MM.1S (cell line): ENCODE data around the gene TRIM14.

Experiments used
- DNase-seq: peaks from one replicate; pipeline ENCODE4 v3.0.0-alpha.2; 2015
- H2AFZ ChIP-seq: fragments of 300-600 bp; sonication (generic); 2 replicates; pipeline ENCODE4 v1.6.0; 2016; ENCODE audit warnings: antibody characterized with exemption, low read length
- H3F3A ChIP-seq: fragments of 300-600 bp; sonication (generic); 2 replicates; pipeline ENCODE4 v1.6.1; 2016; ENCODE audit warnings: mild to moderate bottlenecking, antibody characterized with exemption, low read length, moderate library complexity, mixed read lengths; ENCODE audit not compliant: insufficient read depth
- H3K27ac ChIP-seq: fragments of 300-600 bp; sonication (generic); 2 replicates; pipeline ENCODE4 v1.5.1; 2016; ENCODE audit warnings: mild to moderate bottlenecking, low read length
- H3K27me3 ChIP-seq: fragments of 300-600 bp; sonication (generic); replicated peaks from 2 replicates; pipeline ENCODE4 v1.6.0; 2016; ENCODE audit warnings: low read length; ENCODE audit not compliant: insufficient read depth
- H3K36me3 ChIP-seq: fragments of 300-600 bp; sonication (generic); replicated peaks from 2 replicates; pipeline ENCODE4 v1.6.1; 2016; ENCODE audit warnings: mild to moderate bottlenecking, low read length, mixed read lengths; ENCODE audit not compliant: insufficient read depth
- H3K4me1 ChIP-seq: fragments of 300-600 bp; sonication (generic); 2 replicates; pipeline ENCODE4 v1.6.1; 2016; ENCODE audit warnings: low read length, mixed read lengths
- H3K4me2 ChIP-seq: fragments of 300-600 bp; sonication (generic); 2 replicates; pipeline ENCODE4 v1.6.0; 2016; ENCODE audit warnings: low read depth, low read length
- H3K4me3 ChIP-seq: fragments of 300-600 bp; sonication (generic); 2 replicates; pipeline ENCODE4 v1.5.1; 2016; ENCODE audit warnings: low read length, mixed read lengths
- H3K79me2 ChIP-seq: fragments of 300-600 bp; sonication (generic); 2 replicates; pipeline ENCODE4 v1.6.1; 2016; ENCODE audit warnings: mixed run types, low read length, mixed read lengths
- H3K9ac ChIP-seq: fragments of 300-600 bp; sonication (generic); 2 replicates; pipeline ENCODE4 v1.6.1; 2016; ENCODE audit warnings: low read length, mixed read lengths
- H3K9me2 ChIP-seq: fragments of 300-600 bp; sonication (generic); replicated peaks from 2 replicates; pipeline ENCODE4 v1.6.1; 2016; ENCODE audit warnings: mild to moderate bottlenecking, low read length, mixed read lengths; ENCODE audit not compliant: insufficient read depth
- H3K9me3 ChIP-seq: fragments of 300-600 bp; sonication (generic); replicated peaks from 2 replicates; pipeline ENCODE4 v1.6.1; 2016; ENCODE audit warnings: mild to moderate bottlenecking, low read length, mixed read lengths; ENCODE audit not compliant: insufficient read depth
- H4K20me1 ChIP-seq: fragments of 300-600 bp; sonication (generic); 2 replicates; pipeline ENCODE4 v1.6.1; 2016; ENCODE audit warnings: mild to moderate bottlenecking, low read length, moderate library complexity, mixed read lengths; ENCODE audit not compliant: insufficient read depth
- CTCF ChIP-seq: fragments of 300-600 bp; sonication (generic); IDR thresholded peaks from 2 replicates; pipeline ENCODE4 v1.5.1; 2016; ENCODE audit warnings: antibody characterized with exemption, low read length, mixed read lengths
- EZH2 ChIP-seq: fragments of 300-600 bp; sonication (generic); optimal IDR thresholded peaks from 2 replicates; pipeline ENCODE3; 2017; ENCODE audit warnings: low read depth, mild to moderate bottlenecking, antibody characterized with exemption, low read length, mixed read lengths
- EZH2phosphoT487 ChIP-seq: fragments of 300-600 bp; sonication (generic); IDR thresholded peaks from 2 replicates; pipeline ENCODE4 v1.6.1; 2018; ENCODE audit warnings: antibody characterized with exemption, low read length

TRIM14 gene

GRCh38 chr9:98031169-98031568 is 87.9 kb downstream of the TRIM14 start:
- no peak overlapping the region for H3K27ac ChIP-seq
- H3K36me3 ChIP-seq = no peaks in the 10 kb centered on the region
- TF ChIP-seq EZH2 (no peak), CTCF (no peak), EZH2phosphoT487 (no peak)
- no peak for DNase-seq
- no peaks in the 10 kb centered on the region for H3F3A ChIP-seq
- H3K4me3 ChIP-seq = no peak overlapping the region
- H3K9me2 ChIP-seq = no peaks in the 10 kb centered on the region
- no peak overlapping the region for H3K4me2 ChIP-seq
- H2AFZ ChIP-seq = no peak overlapping the region
- H3K79me2 ChIP-seq = no peaks in the 10 kb centered on the region
- no peaks in the 10 kb centered on the region for H3K9me3 ChIP-seq
- no peaks in the 10 kb centered on the region for H3K27me3 ChIP-seq
- no peaks in the 10 kb centered on the region for H3K4me1 ChIP-seq
- no peaks in the 10 kb centered on the region for H4K20me1 ChIP-seq
- no peak overlapping the region for H3K9ac ChIP-seq

GRCh38 chr9:98024702-98025101 is 94.3 kb downstream of the TRIM14 start:
- Histone ChIP-seq H3K4me1 (no peaks in the 10 kb centered on the region), H3K27me3 (no peaks in the 10 kb centered on the region), H3K9me3 (no peaks in the 10 kb centered on the region), H3K4me3 (no peak overlapping the region), H3K27ac (no peak overlapping the region), H3K4me2 (no peak overlapping the region), H3K36me3 (no peaks in the 10 kb centered on the region), H3F3A (no peaks in the 10 kb centered on the region), H3K9ac (no peak overlapping the region), H4K20me1 (no peaks in the 10 kb centered on the region), H3K9me2 (no peaks in the 10 kb centered on the region), H3K79me2 (no peaks in the 10 kb centered on the region), H2AFZ (no peak overlapping the region)
- TF ChIP-seq EZH2phosphoT487 (no peak), EZH2 (no peak), CTCF (no peak)
- no peak for DNase-seq

DNA sequence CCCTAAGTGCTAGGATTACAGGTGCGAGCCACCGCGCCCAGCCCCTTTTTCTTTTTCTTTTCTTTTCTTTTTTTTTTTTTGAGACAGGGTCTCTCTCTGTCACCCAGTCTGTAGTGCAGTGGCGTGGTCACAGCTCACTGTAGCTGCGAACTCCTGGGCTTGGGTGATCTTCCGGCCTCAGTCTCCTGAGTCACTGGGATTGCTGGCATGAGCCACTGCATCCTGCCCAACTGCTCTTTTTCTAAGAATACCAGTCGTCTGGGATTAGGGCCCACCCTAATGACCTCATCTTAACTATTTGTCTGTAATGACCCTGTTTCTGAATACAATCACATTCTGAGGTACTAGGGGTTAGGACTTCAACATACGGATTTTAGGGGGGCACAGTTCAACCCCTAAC is 96.6 kb downstream of the TRIM14 start:
- TF ChIP-seq EZH2phosphoT487 = no peak
- TF ChIP-seq CTCF = no peak
- TF ChIP-seq EZH2 = no peak
- Histone ChIP-seq H3F3A (peaks cover 5% of the 10 kb centered on the region; the same call in 1 of the 2 replicates), H3K4me1 (peaks cover 3% of the 10 kb centered on the region), H3K9me2 (no peaks in the 10 kb centered on the region), H3K36me3 (peaks cover 7% of the 10 kb centered on the region; the same call in 1 of the 2 replicates), H3K4me3 (no peak overlapping the region), H3K27ac (no peak overlapping the region), H3K9me3 (no peaks in the 10 kb centered on the region), H3K4me2 (no peak overlapping the region), H3K79me2 (no peaks in the 10 kb centered on the region), H3K9ac (no peak overlapping the region), H2AFZ (no peak overlapping the region), H4K20me1 (no peaks in the 10 kb centered on the region), H3K27me3 (no peaks in the 10 kb centered on the region)
- DNase-seq = no peak
